Urinary bladder (tissue), 4 donors: ENCODE results near the gene ZNF444. TPM values are rescaled to one million over a fixed set of nuclear protein-coding genes. Genes with fewer than 3 reads are reported as not detected.
"Not testable (repeated sequence)": the region's sequence is repeated elsewhere in the genome, so short reads cannot be mapped to it uniquely, and the experiment has no call there.

ENCODE experiments used
- DNase-seq: peaks from one replicate; pipeline ENCODE4 v3.0.0-alpha.2; 2015; ENCODE audit errors: extremely low spot score
- H3K27ac ChIP-seq: one replicate; pipeline ENCODE4 v1.5.1; 2013; ENCODE audit warnings: low read depth, mild to moderate bottlenecking, moderate library complexity
- H3K36me3 ChIP-seq: one replicate; pipeline ENCODE4 v1.6.1; 2013; ENCODE audit warnings: mild to moderate bottlenecking, moderate library complexity; ENCODE audit not compliant: insufficient read depth
- H3K4me1 ChIP-seq: one replicate; pipeline ENCODE4 v1.6.1; 2013; ENCODE audit warnings: mild to moderate bottlenecking, moderate library complexity; ENCODE audit not compliant: insufficient read depth
- H3K4me3 ChIP-seq: one replicate; pipeline ENCODE4 v1.5.1; 2013; ENCODE audit warnings: low read depth, low read length
- WGBS: extraction: QIAGEN DNeasy Blood & Tissue Kit; methylation state at CpG from one replicate; pipeline ENCODE4 v1.1.7; 2013; 5-methylcytosine and 5-hydroxymethylcytosine counted together
- polyA plus RNA-seq: library from polyadenylated mRNA; stranded (reverse); fragments of 200-250 nt; gene quantifications from one replicate; pipeline ENCODE4 v1.2.3, GENCODE V29; 2013
- total RNA-seq: library from RNA; depleted of rRNA; stranded (reverse); fragments of >200 nt; gene quantifications from one replicate; pipeline ENCODE4 v1.2.3, GENCODE V29; 2014
- donor health status: healthy with polysubstance abuse.
- donor health status: healthy.

Gene ZNF444
- total RNA-seq (11.7 TPM), polyA plus RNA-seq (44.5 TPM)

GRCh38 chr19:56140583-56141416 is at the start of gene ZNF444:
TSS of gene ZNF444 (plus strand) at chr19:56141287. CDS start at chr19:56146912, 5,625 bp downstream.
- no peaks in the 10 kb centered on the region for H3K36me3 ChIP-seq
- peak within 1 kb of the TSS; percentile 87 for H3K27ac ChIP-seq
- peak within 1 kb of the TSS; percentile 55 for H3K4me3 ChIP-seq
- peak; percentile 99 for DNase-seq
- H3K4me1 ChIP-seq, result no peaks in the 10 kb centered on the region
- WGBS, result under 1% methylated on average over 56 of the region's 56 CpGs

- no peaks in the 10 kb centered on the region for H3K4me1 ChIP-seq
- peaks cover 2% of the 10 kb centered on the region for H3K36me3 ChIP-seq
- DNase-seq, result no peak
- WGBS, result 93% methylated on average over 38 of the region's 38 CpGs
- H3K27ac ChIP-seq, result no peak overlapping the region
- no peak overlapping the region for H3K4me3 ChIP-seq
Measured at GRCh38 chr19:56091751-56092546, 49.1 kb upstream of the ZNF444 start.

GRCh38 chr19:56092685-56093631 is 48.1 kb upstream of the ZNF444 start:
- DNase-seq, result no peak
- Histone ChIP-seq H3K36me3 (no peaks in the 10 kb centered on the region), H3K27ac (no peak overlapping the region), H3K4me1 (no peaks in the 10 kb centered on the region), H3K4me3 (no peak overlapping the region)
- WGBS, result 98% methylated on average over 32 of the region's 32 CpGs

- H3K27ac ChIP-seq, result no peak overlapping the region
- no peaks in the 10 kb centered on the region for H3K4me1 ChIP-seq
- 81% methylated on average over 9 of the region's 9 CpGs for WGBS
- no peaks in the 10 kb centered on the region for H3K36me3 ChIP-seq
- DNase-seq, result no peak
- no peak overlapping the region for H3K4me3 ChIP-seq
Measured at GRCh38 chr19:56094449-56094848, 46.6 kb upstream of the ZNF444 start.

- Histone ChIP-seq H3K4me1 (no peaks in the 10 kb centered on the region), H3K36me3 (no peaks in the 10 kb centered on the region), H3K4me3 (no peak overlapping the region), H3K27ac (no peak overlapping the region)
- DNase-seq, result no peak
- 77% methylated on average over 13 of the region's 13 CpGs for WGBS
Measured at GRCh38 chr19:56096665-56097064, 44.4 kb upstream of the ZNF444 start.

- no peak overlapping the region for H3K4me3 ChIP-seq
- DNase-seq, result no peak
- 79% methylated on average over 23 of the region's 23 CpGs for WGBS
- no peak overlapping the region for H3K27ac ChIP-seq
- no peaks in the 10 kb centered on the region for H3K4me1 ChIP-seq
- H3K36me3 ChIP-seq, result no peaks in the 10 kb centered on the region
Measured at GRCh38 chr19:56097306-56097705, 43.8 kb upstream of the ZNF444 start.

- Histone ChIP-seq H3K27ac (no peak overlapping the region), H3K36me3 (no peaks in the 10 kb centered on the region), H3K4me3 (no peak overlapping the region), H3K4me1 (no peaks in the 10 kb centered on the region)
- DNase-seq, result no peak
- WGBS, result 91% methylated on average over 7 of the region's 7 CpGs
Measured at GRCh38 chr19:56097776-56098175, 43.3 kb upstream of the ZNF444 start.

- not testable (repeated sequence) for H3K27ac ChIP-seq, H3K4me3 ChIP-seq, H3K36me3 ChIP-seq, H3K4me1 ChIP-seq, DNase-seq
- 95% methylated on average over 21 of the region's 21 CpGs for WGBS
Measured at GRCh38 chr19:56098237-56098636, 42.9 kb upstream of the ZNF444 start.

- no peaks in the 10 kb centered on the region for H3K36me3 ChIP-seq
- WGBS, result 97% methylated on average over 31 of the region's 34 CpGs
- DNase-seq, result no peak
- no peak overlapping the region for H3K4me3 ChIP-seq
- no peak overlapping the region for H3K27ac ChIP-seq
- H3K4me1 ChIP-seq, result no peaks in the 10 kb centered on the region
Measured at GRCh38 chr19:56098731-56099568, 42.1 kb upstream of the ZNF444 start.

- H3K36me3 ChIP-seq, result no peaks in the 10 kb centered on the region
- no peak overlapping the region for H3K4me3 ChIP-seq
- no peak overlapping the region for H3K27ac ChIP-seq
- no peak for DNase-seq
- WGBS, result 91% methylated on average over 31 of the region's 31 CpGs
- no peaks in the 10 kb centered on the region for H3K4me1 ChIP-seq
Measured at GRCh38 chr19:56099638-56100539, 41.2 kb upstream of the ZNF444 start.

GRCh38 chr19:56101095-56101494 is 40.0 kb upstream of the ZNF444 start:
- Histone ChIP-seq H3K36me3 (no peaks in the 10 kb centered on the region), H3K4me1 (no peaks in the 10 kb centered on the region), H3K4me3 (no peak overlapping the region), H3K27ac (no peak overlapping the region)
- 86% methylated on average over 25 of the region's 25 CpGs for WGBS
- DNase-seq, result no peak
